ENCODE measurements around the gene TKT.

The TKT gene

GRCh38 chr3:53227993-53228885, 27.6 kb downstream of the TKT start:
- Histone ChIP-seq H3K27ac (no peak overlapping the region), H3K27me3 (replicated peaks) (no peaks in the 10 kb centered on the region), H3K36me3 (replicated peaks) (peaks cover 97% of the 10 kb centered on the region), H3K4me3 (ENCODE audit: low read depth, low read length) (no peak overlapping the region)
- in situ Hi-C loops (cut with HindIII; ENCODE audit: low pct_ligation_motif_present, low sequenced_read_pairs), result no loop called here
- no peak for DNase-seq
- TF ChIP-seq, protein P1, sequence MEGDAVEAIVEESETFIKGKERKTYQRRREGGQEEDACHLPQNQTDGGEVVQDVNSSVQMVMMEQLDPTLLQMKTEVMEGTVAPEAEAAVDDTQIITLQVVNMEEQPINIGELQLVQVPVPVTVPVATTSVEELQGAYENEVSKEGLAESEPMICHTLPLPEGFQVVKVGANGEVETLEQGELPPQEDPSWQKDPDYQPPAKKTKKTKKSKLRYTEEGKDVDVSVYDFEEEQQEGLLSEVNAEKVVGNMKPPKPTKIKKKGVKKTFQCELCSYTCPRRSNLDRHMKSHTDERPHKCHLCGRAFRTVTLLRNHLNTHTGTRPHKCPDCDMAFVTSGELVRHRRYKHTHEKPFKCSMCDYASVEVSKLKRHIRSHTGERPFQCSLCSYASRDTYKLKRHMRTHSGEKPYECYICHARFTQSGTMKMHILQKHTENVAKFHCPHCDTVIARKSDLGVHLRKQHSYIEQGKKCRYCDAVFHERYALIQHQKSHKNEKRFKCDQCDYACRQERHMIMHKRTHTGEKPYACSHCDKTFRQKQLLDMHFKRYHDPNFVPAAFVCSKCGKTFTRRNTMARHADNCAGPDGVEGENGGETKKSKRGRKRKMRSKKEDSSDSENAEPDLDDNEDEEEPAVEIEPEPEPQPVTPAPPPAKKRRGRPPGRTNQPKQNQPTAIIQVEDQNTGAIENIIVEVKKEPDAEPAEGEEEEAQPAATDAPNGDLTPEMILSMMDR (IDR thresholded peaks at IDR 0.05; ENCODE audit: low read depth, low read length, missing control alignments), result no peak

DNA sequence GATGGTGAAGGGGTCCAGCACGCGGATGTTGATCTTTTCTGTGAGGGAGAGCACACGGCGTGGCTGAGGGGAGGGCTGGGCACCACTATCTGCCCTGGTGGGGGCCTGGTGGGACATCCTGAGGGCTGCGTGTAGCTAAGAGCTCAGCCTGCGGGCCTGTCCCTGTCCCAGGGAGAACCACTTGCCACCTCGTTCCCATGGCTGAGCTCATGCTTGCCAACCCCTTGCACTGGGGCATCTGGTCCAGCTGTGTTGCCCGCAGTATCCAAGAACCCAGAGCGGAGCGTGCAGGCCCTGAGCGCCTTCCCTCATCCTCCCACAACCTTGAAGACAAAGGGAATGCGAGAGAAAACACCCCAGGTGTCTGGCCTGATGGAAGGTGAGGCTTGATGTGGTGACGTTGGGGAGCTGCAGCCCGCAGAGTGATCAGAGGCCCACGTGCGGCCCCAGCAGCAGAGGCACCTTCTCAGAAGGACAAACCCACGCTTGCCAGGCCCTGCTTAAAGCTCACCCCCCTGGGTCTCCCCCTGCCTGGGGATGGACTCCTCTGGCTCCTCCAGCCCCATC, 28.9 kb downstream of the TKT start:
- H3K27ac ChIP-seq, result no peak overlapping the region
- TF ChIP-seq, protein P1 (IDR thresholded peaks at IDR 0.05; ENCODE audit: low read depth, low read length, missing control alignments), result no peak
- DNase-seq, result no peak
- no peak overlapping the region for H3K4me3 ChIP-seq (ENCODE audit: low read depth, low read length)
- in situ Hi-C loops (cut with HindIII; ENCODE audit: low pct_ligation_motif_present, low sequenced_read_pairs), result no loop called here
- H3K27me3 ChIP-seq (replicated peaks), result no peaks in the 10 kb centered on the region
- H3K36me3 ChIP-seq (replicated peaks), result peaks cover 92% of the 10 kb centered on the region

- Histone ChIP-seq H3K27me3 (replicated peaks) (no peaks in the 10 kb centered on the region), H3K27ac (no peak overlapping the region), H3K4me3 (ENCODE audit: low read depth, low read length) (no peak overlapping the region), H3K36me3 (replicated peaks) (peaks cover 86% of the 10 kb centered on the region)
- DNase-seq, result no peak
- in situ Hi-C loops (cut with HindIII; ENCODE audit: low pct_ligation_motif_present, low sequenced_read_pairs), result no loop called here
- TF ChIP-seq, protein P1 (IDR thresholded peaks at IDR 0.05; ENCODE audit: low read depth, low read length, missing control alignments), result no peak
Observed at GRCh38 chr3:53226142-53226840, 29.5 kb downstream of the TKT start.

DNA sequence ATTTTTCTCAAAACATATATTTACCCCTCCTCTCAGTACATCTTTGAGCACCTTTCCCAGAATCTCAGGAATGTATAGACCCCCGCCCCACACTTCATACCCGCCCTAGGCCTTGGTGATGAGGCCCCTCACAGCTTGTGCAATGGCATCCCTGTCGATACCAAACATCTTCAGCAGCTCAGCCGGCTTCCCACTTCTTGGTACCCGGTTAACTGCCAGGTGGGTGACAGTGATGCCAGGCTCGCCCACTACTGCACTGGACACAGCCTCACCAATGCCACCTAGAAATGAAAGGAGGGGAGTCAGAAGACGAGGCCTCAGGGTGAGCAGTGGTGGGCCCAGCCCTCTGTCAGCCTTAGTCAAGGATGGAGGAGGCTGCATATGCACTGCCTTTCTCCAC, 30.2 kb downstream of the TKT start:
- in situ Hi-C loops (cut with HindIII; ENCODE audit: low pct_ligation_motif_present, low sequenced_read_pairs), result no loop called here
- H3K27ac ChIP-seq, result no peak overlapping the region
- DNase-seq, result no peak
- peaks cover 79% of the 10 kb centered on the region for H3K36me3 ChIP-seq (replicated peaks)
- TF ChIP-seq, protein P1 (IDR thresholded peaks at IDR 0.05; ENCODE audit: low read depth, low read length, missing control alignments), result no peak
- H3K4me3 ChIP-seq (ENCODE audit: low read depth, low read length), result no peak overlapping the region
- H3K27me3 ChIP-seq (replicated peaks), result no peaks in the 10 kb centered on the region

DNA sequence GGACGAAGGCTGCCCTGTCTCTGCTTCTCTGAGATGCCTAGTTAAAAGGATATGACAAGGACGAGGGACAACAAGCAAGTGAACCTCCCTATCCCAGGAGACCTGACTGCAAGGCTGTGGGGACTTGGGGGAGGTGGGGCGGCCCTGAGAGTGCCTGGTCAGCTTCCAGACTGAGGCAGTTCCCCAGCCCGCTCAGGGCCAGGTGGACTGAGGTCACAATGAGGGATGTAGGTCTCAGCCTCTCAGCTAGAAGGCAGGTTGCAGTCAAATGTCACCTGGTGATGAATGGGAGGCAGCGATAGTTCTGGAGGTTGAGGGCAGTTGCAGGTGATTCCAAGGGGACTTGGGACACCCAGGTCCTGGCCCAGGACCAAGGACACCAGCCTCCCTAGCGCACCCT, 30.6 kb downstream of the TKT start:
- H3K27ac ChIP-seq, result no peak overlapping the region
- no peak overlapping the region for H3K4me3 ChIP-seq (ENCODE audit: low read depth, low read length)
- no peaks in the 10 kb centered on the region for H3K27me3 ChIP-seq (replicated peaks)
- in situ Hi-C loops (cut with HindIII; ENCODE audit: low pct_ligation_motif_present, low sequenced_read_pairs), result no loop called here
- no peak for DNase-seq
- peaks cover 75% of the 10 kb centered on the region for H3K36me3 ChIP-seq (replicated peaks)
- TF ChIP-seq, protein P1 (IDR thresholded peaks at IDR 0.05; ENCODE audit: low read depth, low read length, missing control alignments), result no peak
